ENCODE data around the gene GPR3.

Gene GPR3

DNA sequence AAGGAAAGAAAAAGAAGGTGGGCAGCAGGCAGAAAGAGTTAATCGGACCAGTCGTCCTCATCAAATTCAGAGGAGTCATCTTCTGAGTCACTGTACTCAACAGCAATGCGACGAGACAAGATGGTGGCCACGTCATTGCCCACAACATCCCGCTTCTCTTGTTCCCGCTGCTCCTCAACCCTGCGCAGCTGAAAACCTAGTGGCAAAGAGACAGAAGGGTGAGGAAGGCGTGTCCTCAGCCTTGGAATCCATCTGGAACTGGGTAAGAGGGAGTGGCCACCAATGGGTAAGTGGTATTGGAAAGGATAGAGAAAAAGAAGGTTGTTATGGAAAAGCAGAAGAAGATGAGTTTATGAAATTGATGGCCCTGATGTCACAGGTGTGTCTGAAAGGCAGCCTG lies 15.7 kb downstream of the GPR3 start:
- TF ChIP-seq CTCF (conservative IDR thresholded peaks at IDR 0.05; ENCODE audit: control insufficient read depth, insufficient read depth, low read depth, low read length), result no peak
- no peak overlapping the region for H3K4me3 ChIP-seq (ENCODE audit: control insufficient read depth, low read depth, low read length)
- peak; percentile 70 for DNase-seq (ENCODE audit: low read depth)

- TF ChIP-seq CTCF (conservative IDR thresholded peaks at IDR 0.05; ENCODE audit: control insufficient read depth, insufficient read depth, low read depth, low read length), result no peak
- no peak for DNase-seq (ENCODE audit: low read depth)
- H3K4me3 ChIP-seq (ENCODE audit: control insufficient read depth, low read depth, low read length), result no peak overlapping the region
These were observed 17.2 kb downstream of the GPR3 start for GRCh38 chr1:27409669-27410068.

DNA sequence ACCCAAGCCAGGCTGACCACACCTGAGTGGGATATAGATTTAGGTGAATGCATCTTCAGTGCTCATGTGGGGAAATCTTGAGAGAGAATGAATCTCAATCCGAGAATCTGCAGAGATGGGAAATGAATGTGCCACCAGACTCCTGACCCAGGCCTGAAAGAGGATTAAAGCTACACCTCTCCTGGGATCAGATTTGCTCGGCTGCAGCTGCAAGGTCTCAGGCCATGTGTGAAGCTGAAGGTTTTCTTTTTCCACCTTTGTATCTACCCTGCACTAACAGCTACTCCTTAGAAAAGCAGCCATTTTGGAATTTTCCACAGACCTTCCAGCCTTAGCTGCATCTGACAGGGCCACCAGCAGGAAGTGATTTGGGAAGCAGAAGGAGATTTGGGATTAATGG lies 18.3 kb downstream of the GPR3 start:
- H3K4me3 ChIP-seq (ENCODE audit: control insufficient read depth, low read depth, low read length), result no peak overlapping the region
- DNase-seq (ENCODE audit: low read depth), result no peak
- no peak for TF ChIP-seq CTCF (conservative IDR thresholded peaks at IDR 0.05; ENCODE audit: control insufficient read depth, insufficient read depth, low read depth, low read length)

DNA sequence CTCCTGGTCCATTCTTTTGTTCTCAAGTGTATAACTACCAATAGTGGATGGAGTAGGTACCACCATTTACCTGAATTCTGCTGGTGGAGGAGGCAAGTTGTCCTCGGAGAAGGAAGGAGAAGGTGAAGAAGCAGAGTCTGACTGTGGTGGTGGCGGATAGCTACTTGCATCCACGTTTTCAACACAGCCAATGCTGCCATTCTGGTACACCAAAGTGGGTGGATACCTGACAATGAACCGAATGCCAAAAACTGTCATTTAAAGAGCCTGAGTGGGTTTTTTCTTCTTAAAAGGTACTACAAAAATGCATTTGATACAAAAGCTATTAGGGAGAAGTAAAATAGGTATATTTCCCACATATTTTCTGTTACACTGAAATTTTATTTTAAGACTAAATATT lies 20.1 kb downstream of the GPR3 start:
- H3K4me3 ChIP-seq (ENCODE audit: control insufficient read depth, low read depth, low read length), result no peak overlapping the region
- no peak for TF ChIP-seq CTCF (conservative IDR thresholded peaks at IDR 0.05; ENCODE audit: control insufficient read depth, insufficient read depth, low read depth, low read length)
- DNase-seq (ENCODE audit: low read depth), result no peak

GRCh38 chr1:27413004-27413403 lies 20.6 kb downstream of the GPR3 start:
- TF ChIP-seq CTCF (conservative IDR thresholded peaks at IDR 0.05; ENCODE audit: control insufficient read depth, insufficient read depth, low read depth, low read length), result no peak
- DNase-seq (ENCODE audit: low read depth), result no peak
- H3K4me3 ChIP-seq (ENCODE audit: control insufficient read depth, low read depth, low read length), result no peak overlapping the region

- no peak for DNase-seq (ENCODE audit: low read depth)
These were observed 21.7 kb downstream of the GPR3 start for GRCh38 chr1:27414091-27414490.

More at GRCh38 chr1:27414091-27414490, 21.7 kb downstream of the GPR3 start:
- TF ChIP-seq CTCF (conservative IDR thresholded peaks at IDR 0.05; ENCODE audit: control insufficient read depth, insufficient read depth, low read depth, low read length), result no peak
- no peak overlapping the region for H3K4me3 ChIP-seq (ENCODE audit: control insufficient read depth, low read depth, low read length)

All from fibroblast of mammary gland (primary cell).